ENCODE measurements around the gene PRSS22.

Gene PRSS22

DNA sequence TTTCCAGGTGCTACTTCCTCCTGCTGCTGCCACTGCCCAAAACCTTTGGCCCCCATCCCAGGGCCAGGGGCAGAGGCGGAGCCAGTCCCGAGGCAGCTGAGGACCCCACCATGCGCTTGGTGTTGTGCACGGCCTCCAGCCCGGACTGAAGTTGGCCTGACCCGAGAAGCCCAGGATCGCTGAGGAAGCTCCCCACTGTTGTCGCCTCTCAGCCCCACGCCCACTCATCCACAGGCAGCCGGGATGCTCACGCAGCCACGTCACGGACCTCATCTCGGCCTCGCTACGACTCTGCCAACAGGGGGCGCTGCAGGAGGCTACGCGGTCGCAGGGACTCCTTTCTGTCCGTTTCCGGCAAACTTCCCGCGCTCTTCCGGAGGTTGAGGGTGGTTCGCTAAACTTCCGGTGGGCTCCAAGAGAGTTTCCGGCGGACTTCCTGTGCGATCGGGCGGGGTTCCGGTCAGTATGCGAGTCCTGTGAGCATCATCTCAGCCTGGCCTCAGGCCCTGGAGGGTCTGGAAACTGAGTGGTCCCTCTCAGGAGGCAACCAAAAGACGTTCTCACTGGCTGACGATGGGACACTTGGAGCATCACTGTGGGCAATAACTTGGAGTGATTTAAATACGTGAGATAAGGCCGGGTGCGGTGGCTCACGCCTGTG is 15.5 kb downstream of the PRSS22 start:
- Histone ChIP-seq H3K4me3 (ENCODE audit: low read depth, low read length) (no peak overlapping the region), H3K27ac (no peak overlapping the region), H3K36me3 (no peaks in the 10 kb centered on the region), H3K9me3 (ENCODE audit: severe bottlenecking) (no peaks in the 10 kb centered on the region), H3K27me3 (ENCODE audit: insufficient read depth, low read depth, severe bottlenecking) (no peaks in the 10 kb centered on the region)
- TF ChIP-seq, protein P1, sequence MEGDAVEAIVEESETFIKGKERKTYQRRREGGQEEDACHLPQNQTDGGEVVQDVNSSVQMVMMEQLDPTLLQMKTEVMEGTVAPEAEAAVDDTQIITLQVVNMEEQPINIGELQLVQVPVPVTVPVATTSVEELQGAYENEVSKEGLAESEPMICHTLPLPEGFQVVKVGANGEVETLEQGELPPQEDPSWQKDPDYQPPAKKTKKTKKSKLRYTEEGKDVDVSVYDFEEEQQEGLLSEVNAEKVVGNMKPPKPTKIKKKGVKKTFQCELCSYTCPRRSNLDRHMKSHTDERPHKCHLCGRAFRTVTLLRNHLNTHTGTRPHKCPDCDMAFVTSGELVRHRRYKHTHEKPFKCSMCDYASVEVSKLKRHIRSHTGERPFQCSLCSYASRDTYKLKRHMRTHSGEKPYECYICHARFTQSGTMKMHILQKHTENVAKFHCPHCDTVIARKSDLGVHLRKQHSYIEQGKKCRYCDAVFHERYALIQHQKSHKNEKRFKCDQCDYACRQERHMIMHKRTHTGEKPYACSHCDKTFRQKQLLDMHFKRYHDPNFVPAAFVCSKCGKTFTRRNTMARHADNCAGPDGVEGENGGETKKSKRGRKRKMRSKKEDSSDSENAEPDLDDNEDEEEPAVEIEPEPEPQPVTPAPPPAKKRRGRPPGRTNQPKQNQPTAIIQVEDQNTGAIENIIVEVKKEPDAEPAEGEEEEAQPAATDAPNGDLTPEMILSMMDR (IDR thresholded peaks at IDR 0.05; ENCODE audit: low read depth, low read length), result peak; percentile 80
- peak; percentile 44 for DNase-seq

DNA sequence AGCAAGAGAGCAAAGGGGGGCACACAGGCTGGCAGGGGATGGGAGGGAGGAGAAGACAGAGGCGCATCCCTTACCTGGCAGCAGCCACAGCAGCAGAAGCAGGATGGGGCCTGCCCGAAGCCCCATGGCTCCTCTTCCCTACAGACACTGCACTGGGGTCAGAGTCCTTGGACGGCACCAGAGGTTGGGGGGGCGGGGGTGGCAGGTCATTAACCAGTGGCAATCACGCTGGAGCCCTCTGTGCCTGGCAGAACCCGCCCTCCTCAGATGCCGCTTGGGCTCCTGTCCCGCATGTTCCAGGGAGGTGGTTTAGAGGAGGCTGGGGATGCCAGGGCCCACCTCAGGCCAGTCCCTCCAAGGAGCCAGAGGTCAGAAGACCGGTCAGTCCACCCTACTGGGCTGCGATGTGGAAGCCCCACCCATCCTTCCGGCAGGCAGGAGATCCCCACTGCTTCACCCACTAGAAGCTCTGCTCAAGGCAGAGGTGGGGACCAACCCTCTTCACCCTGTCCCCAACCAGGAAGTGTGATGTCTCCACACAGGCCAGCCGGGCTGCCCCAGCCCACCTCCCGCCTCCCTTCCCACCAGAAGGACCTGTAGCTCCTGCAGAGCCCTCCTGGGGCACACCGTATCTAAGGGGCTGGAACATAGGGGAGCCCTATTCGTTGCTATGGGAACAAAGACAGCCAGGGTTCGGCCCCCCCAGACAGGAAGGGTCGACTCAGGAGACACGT is 16.2 kb downstream of the PRSS22 start:
- Histone ChIP-seq H3K4me3 (ENCODE audit: low read depth, low read length) (no peak overlapping the region), H3K36me3 (no peaks in the 10 kb centered on the region), H3K9me3 (ENCODE audit: severe bottlenecking) (no peaks in the 10 kb centered on the region), H3K27ac (no peak overlapping the region), H3K27me3 (ENCODE audit: insufficient read depth, low read depth, severe bottlenecking) (no peaks in the 10 kb centered on the region)
- DNase-seq, result no peak
- TF ChIP-seq, protein P1 (IDR thresholded peaks at IDR 0.05; ENCODE audit: low read depth, low read length), result no peak

DNA sequence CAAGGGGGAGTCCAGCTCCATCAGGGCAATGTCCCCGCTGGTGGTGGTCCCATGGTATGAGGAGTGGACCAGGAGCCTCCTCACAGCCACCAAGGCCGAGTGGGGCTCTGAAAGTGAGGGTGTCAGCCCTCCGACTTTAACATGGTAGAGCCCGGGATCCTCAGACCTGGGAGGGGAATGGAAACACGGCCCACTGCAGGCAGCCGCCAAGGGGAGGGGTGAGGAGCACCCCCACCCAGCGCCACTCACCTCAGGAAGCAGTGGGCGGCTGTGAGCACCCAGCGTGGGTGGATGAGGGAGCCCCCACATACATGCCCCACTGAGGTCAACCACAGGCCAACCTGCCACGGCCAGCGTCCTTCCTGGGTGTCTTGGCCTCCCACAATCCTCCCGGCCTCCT is 17.1 kb downstream of the PRSS22 start:
- Histone ChIP-seq H3K27me3 (ENCODE audit: insufficient read depth, low read depth, severe bottlenecking) (no peaks in the 10 kb centered on the region), H3K27ac (no peak overlapping the region), H3K4me3 (ENCODE audit: low read depth, low read length) (no peak overlapping the region), H3K36me3 (no peaks in the 10 kb centered on the region), H3K9me3 (ENCODE audit: severe bottlenecking) (no peaks in the 10 kb centered on the region)
- DNase-seq, result no peak
- TF ChIP-seq, protein P1 (IDR thresholded peaks at IDR 0.05; ENCODE audit: low read depth, low read length), result no peak

DNA sequence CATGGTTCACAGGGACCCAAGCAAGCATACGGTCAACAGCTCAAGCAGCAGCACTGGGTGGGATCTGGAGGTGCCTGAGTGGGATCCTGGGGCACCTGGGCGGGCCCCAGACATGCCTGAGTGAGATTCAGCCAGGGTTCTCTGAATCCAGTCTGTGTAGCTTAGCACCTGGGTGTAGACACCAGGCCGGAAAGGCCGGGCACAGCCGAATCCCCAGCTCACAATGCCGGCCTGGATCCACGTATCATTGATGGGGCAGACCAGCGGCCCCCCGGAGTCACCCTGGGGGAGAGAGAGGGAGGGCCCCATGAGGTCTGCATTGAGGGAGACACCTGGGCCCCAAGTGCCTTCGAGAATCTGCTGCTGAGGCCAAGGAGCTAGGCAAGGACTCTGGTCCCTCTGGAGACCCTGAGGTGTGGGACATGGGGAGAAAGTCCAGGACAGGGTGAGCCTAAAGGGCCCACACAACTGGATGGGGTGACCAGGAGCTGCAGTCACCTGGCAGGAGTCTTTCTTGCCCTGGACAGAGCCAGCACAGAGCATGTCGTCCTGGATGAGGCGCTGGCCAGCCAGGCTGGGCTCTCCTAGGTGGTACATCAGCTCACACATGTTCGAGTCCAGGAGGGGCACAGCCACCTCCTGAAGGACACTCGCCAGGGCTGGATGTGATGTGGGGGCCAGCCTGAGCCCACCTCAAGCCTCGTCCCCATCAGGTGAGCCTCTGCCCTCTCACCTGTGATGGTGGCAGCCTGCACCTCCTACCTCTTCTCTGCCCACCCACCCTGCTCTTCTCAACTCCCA is 18.1 kb downstream of the PRSS22 start:
- H3K27ac ChIP-seq, result no peak overlapping the region
- no peaks in the 10 kb centered on the region for H3K36me3 ChIP-seq
- TF ChIP-seq, protein P1 (IDR thresholded peaks at IDR 0.05; ENCODE audit: low read depth, low read length), result no peak

DNA sequence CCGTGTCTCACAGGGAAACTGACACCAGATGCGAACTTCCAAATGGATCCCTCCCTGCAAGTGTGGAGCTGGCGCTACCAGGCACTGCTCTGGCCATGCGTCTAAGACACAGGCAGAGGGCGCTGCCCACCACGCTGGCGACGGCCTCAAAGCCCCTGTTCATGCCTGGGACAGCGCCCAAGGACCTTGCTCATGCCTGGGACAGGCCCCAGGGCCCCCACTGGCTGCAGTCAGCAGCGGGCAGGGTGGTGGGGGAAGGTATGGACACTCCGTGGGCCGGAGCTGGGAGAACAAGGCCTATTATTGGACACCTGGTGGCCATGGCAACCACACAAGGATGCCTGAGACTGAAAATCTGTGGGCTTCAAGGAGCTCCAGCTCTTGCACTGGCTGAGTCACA is 19.0 kb downstream of the PRSS22 start:
- H3K36me3 ChIP-seq, result no peaks in the 10 kb centered on the region
- peak; percentile 84 for DNase-seq
- no peaks in the 10 kb centered on the region for H3K27me3 ChIP-seq (ENCODE audit: insufficient read depth, low read depth, severe bottlenecking)
- H3K4me3 ChIP-seq (ENCODE audit: low read depth, low read length), result no peak overlapping the region
- TF ChIP-seq, protein P1 (IDR thresholded peaks at IDR 0.05; ENCODE audit: low read depth, low read length), result peak; percentile 99
- H3K27ac ChIP-seq, result no peak overlapping the region
- no peaks in the 10 kb centered on the region for H3K9me3 ChIP-seq (ENCODE audit: severe bottlenecking)

More for the DNA sequence above, 18.1 kb downstream of the PRSS22 start:
- Histone ChIP-seq H3K27me3 (ENCODE audit: insufficient read depth, low read depth, severe bottlenecking) (no peaks in the 10 kb centered on the region), H3K4me3 (ENCODE audit: low read depth, low read length) (no peak overlapping the region), H3K9me3 (ENCODE audit: severe bottlenecking) (no peaks in the 10 kb centered on the region)
- DNase-seq, result no peak

Measured in WERI-Rb-1 (cell line).